ENCODE measurements around the gene IFRD2. TPM values are rescaled to one million over a fixed set of nuclear protein-coding genes. Genes with fewer than 3 reads are reported as not detected.

IFRD2 gene
- total RNA-seq, 2 donors from 2014 or later: 56.6 to 70.9 TPM

GRCh38 chr3:50267280-50267913 is 24.8 kb downstream of the IFRD2 start:
- Histone ChIP-seq H3K9ac (ENCODE audit: extremely low read depth, low read length, poor library complexity, severe bottlenecking) (no peak overlapping the region), H3K9me3 (ENCODE audit: control insufficient read depth, low read length) (no peaks in the 10 kb centered on the region), H3K27ac (ENCODE audit: low read depth, low read length) (no peak overlapping the region), H3K4me1 (ENCODE audit: control insufficient read depth, insufficient read depth, low read length) (peaks cover 9% of the 10 kb centered on the region), H3K27me3 (ENCODE audit: control insufficient read depth, insufficient read depth, low read length, poor library complexity, severe bottlenecking) (no peaks in the 10 kb centered on the region), H3K4me3 (ENCODE audit: low read length) (no peak overlapping the region), H3K36me3 (ENCODE audit: control insufficient read depth, insufficient read depth, low read length) (no peaks in the 10 kb centered on the region)
- H3K4me3 Mint-ChIP-seq: peak overlapping the region; percentile 19
- H3K27ac Mint-ChIP-seq: no peak overlapping the region
- no peaks in the 10 kb centered on the region for H3K36me3 Mint-ChIP-seq (ENCODE audit: low read depth)
- no peak for TF ChIP-seq CTCF (conservative IDR thresholded peaks at IDR 0.05)
- H3K4me1 Mint-ChIP-seq: peaks cover 22% of the 10 kb centered on the region
- 41 to 47% methylated on average over 4 to 22 of the region's 22 CpGs for WGBS, 2 experiments (ENCODE audit: insufficient coverage in 1 of 2, insufficient read length in 1 of 2)
- no peaks in the 10 kb centered on the region for H3K9me3 Mint-ChIP-seq
- H3K27me3 Mint-ChIP-seq (ENCODE audit: insufficient read depth): peaks cover 8% of the 10 kb centered on the region
- peak; percentile 79 for DNase-seq

GRCh38 chr3:50266836-50267235 is 25.4 kb downstream of the IFRD2 start:
- peak overlapping the region; percentile 19 for H3K4me3 Mint-ChIP-seq
- 83 to 94% methylated on average over 1 to 7 of the region's 7 CpGs for WGBS, 2 experiments (ENCODE audit: insufficient coverage in 1 of 2, insufficient read length in 1 of 2)
- H3K9ac ChIP-seq (ENCODE audit: extremely low read depth, low read length, poor library complexity, severe bottlenecking): no peak overlapping the region

GRCh38 chr3:50266017-50266416 is 26.2 kb downstream of the IFRD2 start:
- Histone ChIP-seq H3K4me3 (ENCODE audit: low read length) (no peak overlapping the region), H3K27ac (ENCODE audit: low read depth, low read length) (peak overlapping the region; percentile 92), H3K27me3 (ENCODE audit: control insufficient read depth, insufficient read depth, low read length, poor library complexity, severe bottlenecking) (no peaks in the 10 kb centered on the region), H3K9me3 (ENCODE audit: control insufficient read depth, low read length) (no peaks in the 10 kb centered on the region), H3K36me3 (ENCODE audit: control insufficient read depth, insufficient read depth, low read length) (no peaks in the 10 kb centered on the region), H3K9ac (ENCODE audit: extremely low read depth, low read length, poor library complexity, severe bottlenecking) (no peak overlapping the region), H3K4me1 (ENCODE audit: control insufficient read depth, insufficient read depth, low read length) (peaks cover 9% of the 10 kb centered on the region)
- Mint-ChIP-seq H3K9me3 (no peaks in the 10 kb centered on the region), H3K27me3 (ENCODE audit: insufficient read depth) (peaks cover 4% of the 10 kb centered on the region), H3K36me3 (ENCODE audit: low read depth) (no peaks in the 10 kb centered on the region), H3K4me3 (no peak overlapping the region), H3K4me1 (peaks cover 25% of the 10 kb centered on the region), H3K27ac (peak overlapping the region; percentile 64)
- DNase-seq: peak; percentile 57
- TF ChIP-seq CTCF (conservative IDR thresholded peaks at IDR 0.05): no peak
- WGBS, 2 experiments (ENCODE audit: insufficient coverage in 1 of 2, insufficient read length in 1 of 2): 89 to 93% methylated on average over 2 to 6 of the region's 6 CpGs

More at GRCh38 chr3:50266836-50267235, 25.4 kb downstream of the IFRD2 start:
- TF ChIP-seq CTCF (conservative IDR thresholded peaks at IDR 0.05): no peak
- peaks cover 22% of the 10 kb centered on the region for H3K4me1 Mint-ChIP-seq
- Histone ChIP-seq H3K4me1 (ENCODE audit: control insufficient read depth, insufficient read depth, low read length) (peaks cover 9% of the 10 kb centered on the region), H3K9me3 (ENCODE audit: control insufficient read depth, low read length) (no peaks in the 10 kb centered on the region), H3K4me3 (ENCODE audit: low read length) (no peak overlapping the region), H3K27ac (ENCODE audit: low read depth, low read length) (no peak overlapping the region), H3K36me3 (ENCODE audit: control insufficient read depth, insufficient read depth, low read length) (no peaks in the 10 kb centered on the region), H3K27me3 (ENCODE audit: control insufficient read depth, insufficient read depth, low read length, poor library complexity, severe bottlenecking) (no peaks in the 10 kb centered on the region)
- no peak for DNase-seq
- H3K9me3 Mint-ChIP-seq: no peaks in the 10 kb centered on the region
- peaks cover 4% of the 10 kb centered on the region for H3K27me3 Mint-ChIP-seq (ENCODE audit: insufficient read depth)
- no peak overlapping the region for H3K27ac Mint-ChIP-seq
- H3K36me3 Mint-ChIP-seq (ENCODE audit: low read depth): no peaks in the 10 kb centered on the region
